SK-N-DZ (cell line): ENCODE measurements around the gene GSN.

Experiments
- DNase-seq: peaks from one replicate; pipeline ENCODE4 v3.0.0-alpha.2; 2015; ENCODE audit warnings: low spot score

Gene GSN

GRCh38 chr9:121302341-121302740, 34.4 kb downstream of the GSN start:
- DNase-seq: no peak

- DNase-seq: no peak
Observed at GRCh38 chr9:121302786-121303185, 34.8 kb downstream of the GSN start.

- no peak for DNase-seq
Observed at GRCh38 chr9:121303456-121304451, 35.8 kb downstream of the GSN start.

GRCh38 chr9:121304707-121305106, 36.7 kb downstream of the GSN start:
- DNase-seq: no peak

- no peak for DNase-seq
Observed at GRCh38 chr9:121305269-121305994, 37.5 kb downstream of the GSN start.

GRCh38 chr9:121307976-121308375, 40.0 kb downstream of the GSN start:
- DNase-seq: no peak

DNA sequence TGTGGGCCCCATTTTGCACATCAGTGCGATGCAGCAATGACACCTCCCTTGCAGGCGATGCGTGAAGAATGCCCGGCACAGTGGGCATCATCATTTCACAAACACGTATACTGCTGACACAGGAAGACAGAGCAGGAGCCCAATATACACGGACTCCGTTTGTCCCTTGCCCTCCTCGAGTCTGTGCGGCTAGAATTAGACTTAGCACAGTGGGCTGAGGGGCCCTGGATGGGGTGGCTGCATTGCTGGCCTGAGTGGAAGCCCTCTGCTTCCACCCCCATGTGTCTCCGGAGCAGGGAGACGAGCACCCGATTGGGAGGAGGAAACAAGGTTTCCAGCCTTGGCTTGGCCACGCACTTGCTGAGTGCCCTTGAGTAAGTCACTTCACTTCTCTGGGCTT, 40.8 kb downstream of the GSN start:
- DNase-seq: no peak

GRCh38 chr9:121309171-121309570, 41.2 kb downstream of the GSN start:
- DNase-seq: no peak

GRCh38 chr9:121309833-121310425, 42.0 kb downstream of the GSN start:
- no peak for DNase-seq

DNA sequence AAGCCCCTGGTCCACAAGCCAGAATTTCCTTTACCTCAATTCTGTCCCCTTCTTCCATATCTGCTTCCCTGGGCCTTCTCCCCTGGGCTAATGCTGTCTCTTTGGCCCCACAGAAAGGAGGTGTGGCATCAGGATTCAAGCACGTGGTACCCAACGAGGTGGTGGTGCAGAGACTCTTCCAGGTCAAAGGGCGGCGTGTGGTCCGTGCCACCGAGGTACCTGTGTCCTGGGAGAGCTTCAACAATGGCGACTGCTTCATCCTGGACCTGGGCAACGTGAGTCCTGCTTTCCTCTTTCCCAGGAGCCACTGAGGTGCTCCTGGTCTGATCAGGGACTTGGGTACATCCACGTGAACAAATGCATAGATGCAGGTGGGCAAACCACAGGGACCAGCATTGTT, 42.6 kb downstream of the GSN start:
- DNase-seq: no peak

DNA sequence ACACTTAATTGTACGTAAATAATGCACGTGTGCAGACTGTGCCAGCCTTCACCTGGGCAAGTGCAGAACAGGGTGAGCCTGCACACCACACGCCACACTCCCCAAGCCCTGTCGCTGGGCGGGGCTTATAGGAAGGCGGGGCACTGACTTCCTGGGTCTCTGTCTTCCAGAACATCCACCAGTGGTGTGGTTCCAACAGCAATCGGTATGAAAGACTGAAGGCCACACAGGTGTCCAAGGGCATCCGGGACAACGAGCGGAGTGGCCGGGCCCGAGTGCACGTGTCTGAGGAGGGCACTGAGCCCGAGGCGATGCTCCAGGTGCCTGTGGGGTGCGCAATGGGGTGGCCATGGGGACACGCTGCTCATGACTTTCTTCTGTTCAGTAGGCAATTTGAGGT, 44.2 kb downstream of the GSN start:
- no peak for DNase-seq

- no peak for DNase-seq
Observed at GRCh38 chr9:121313458-121314152, 45.6 kb downstream of the GSN start.

GRCh38 chr9:121316378-121316777, 48.4 kb downstream of the GSN start:
- DNase-seq: no peak

DNA sequence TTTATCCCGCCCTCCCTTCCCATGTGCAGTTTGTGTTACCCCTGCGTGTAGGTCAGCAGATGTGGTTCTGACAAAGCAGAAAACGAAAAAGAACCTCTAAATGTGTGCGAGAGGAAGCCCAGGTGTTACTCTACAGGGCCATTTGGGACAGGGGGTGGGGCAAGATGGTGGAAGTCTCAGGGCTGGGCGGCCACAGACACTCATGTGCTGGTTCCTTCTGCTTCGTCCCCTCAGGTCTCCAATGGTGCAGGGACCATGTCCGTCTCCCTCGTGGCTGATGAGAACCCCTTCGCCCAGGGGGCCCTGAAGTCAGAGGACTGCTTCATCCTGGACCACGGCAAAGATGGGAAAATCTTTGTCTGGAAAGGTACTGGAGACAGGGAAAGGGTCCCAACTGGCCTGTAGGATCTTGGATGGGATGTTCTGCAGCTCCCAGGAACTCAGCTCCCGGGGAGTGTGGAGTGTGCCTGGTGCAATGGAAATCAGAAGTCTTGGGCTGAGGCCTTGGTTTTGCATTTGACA, 49.0 kb downstream of the GSN start:
- DNase-seq: no peak

DNA sequence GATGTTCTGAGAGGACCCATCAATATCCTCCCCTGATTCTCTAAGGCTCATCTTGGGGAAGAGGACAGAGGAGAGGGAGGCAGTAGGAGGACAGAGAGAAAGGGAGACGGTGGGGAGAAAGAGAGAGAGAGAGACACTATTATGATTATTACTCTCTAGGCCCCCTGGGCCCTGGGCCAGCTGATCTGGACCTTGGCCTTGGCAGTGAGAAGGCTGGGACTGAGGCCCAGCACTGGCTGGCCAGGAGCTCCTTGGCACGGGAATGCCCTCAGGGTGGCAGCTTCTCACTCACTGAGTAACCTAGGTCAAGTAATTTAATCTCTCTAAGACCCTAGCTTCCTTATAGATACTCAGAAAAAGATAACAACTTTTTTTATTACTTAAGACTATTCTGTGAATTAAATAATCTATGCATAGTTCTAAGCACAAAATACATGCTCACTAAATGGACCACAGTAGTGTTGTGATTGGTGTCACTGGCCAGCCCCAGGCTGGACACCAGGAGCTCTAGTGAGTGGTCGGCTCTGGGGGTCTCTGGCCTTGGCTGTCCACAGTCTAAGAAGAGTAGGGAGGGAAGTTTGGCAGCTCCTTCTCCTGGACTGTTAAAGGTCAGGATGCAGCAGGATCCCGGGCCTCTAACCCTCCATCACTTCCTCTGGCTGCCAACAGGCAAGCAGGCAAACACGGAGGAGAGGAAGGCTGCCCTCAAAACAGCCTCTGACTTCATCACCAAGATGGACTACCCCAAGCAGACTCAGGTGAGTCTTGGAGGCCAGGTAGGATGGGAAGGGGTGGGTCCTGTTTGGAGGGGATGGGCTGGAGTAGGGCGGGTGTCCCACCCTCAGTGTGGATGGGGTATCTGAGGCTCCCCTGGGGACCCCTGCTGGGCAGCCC, 50.0 kb downstream of the GSN start:
- DNase-seq: no peak

DNA sequence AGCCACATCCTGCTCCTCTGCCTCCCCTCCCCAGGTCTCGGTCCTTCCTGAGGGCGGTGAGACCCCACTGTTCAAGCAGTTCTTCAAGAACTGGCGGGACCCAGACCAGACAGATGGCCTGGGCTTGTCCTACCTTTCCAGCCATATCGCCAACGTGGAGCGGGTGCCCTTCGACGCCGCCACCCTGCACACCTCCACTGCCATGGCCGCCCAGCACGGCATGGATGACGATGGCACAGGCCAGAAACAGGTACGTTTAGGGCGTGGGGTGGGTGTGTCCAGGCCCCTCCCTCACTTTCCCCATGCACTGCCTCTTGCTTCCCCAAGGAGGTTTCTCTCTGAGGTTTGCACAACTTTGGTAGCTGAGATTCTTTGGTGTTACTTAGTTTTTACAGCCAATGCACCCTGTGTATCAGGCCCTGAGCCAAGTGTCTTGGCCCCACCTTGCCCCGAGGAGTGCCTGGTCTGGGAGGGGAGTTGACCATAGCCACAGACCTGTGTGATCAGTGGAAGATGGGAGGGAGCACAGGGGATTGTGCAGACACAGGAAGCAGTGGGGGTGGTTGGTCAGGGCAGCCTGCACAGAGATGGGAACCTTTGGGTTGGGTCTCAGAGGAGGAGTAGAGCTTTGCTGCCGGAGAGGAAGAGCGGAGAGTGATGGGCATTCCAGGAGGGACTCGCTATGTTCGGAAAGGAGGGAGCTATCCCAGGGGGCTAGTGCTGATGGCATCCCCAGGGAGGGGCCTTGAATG, 50.8 kb downstream of the GSN start:
- DNase-seq: no peak

- DNase-seq: no peak
Observed at GRCh38 chr9:121319383-121319780, 51.4 kb downstream of the GSN start.

- no peak for DNase-seq
Observed at GRCh38 chr9:121321016-121321503, 53.1 kb downstream of the GSN start.

GRCh38 chr9:121322037-121322736, 54.2 kb downstream of the GSN start:
- no peak for DNase-seq
